Suppressor macrophage treated with lipopolysaccharide for 1 hour (primary cell): Measurements from ENCODE around the gene SH3PXD2B.
"Not testable (repeated sequence)": the region's sequence is repeated elsewhere in the genome, so short reads cannot be mapped to it uniquely, and the experiment has no call there.

Experiments used
- DNase-seq, 3 donors: peaks; one replicate each; pipeline ENCODE4 v3.0.0-alpha.2; 2020 to 2022

Gene SH3PXD2B

DNA sequence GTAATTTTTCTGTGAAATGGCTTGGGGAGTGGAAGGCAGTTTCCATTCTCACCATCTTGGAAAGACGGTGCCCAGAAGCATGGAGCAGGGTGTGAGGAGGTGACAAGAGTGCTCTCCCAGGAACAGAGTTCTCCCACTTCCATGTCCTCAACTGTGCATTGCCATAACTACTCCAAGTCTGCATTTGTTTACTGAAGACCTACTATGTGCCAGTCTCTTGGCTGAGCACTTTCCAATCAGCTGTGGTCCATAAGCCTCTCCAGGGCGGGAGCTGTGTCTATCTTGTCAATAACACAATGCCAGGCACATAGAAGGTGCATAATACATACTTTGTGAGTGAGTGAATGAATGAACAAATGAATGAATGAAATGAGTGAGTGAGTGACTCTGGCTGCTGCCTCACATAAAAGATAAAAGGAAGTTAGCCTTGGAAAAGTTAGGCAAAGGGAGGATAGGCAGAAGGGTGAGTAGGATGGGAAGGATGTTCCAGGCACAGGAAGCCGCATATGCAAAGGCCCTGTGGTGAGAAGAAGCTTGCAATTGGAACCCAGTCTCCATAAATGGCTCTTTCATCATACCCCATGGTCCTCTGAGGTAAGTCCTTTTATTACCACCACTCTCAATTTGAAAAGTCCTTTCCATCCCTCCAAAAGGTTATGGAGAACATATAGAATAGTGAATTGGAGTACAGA lies 31.3 kb upstream of the SH3PXD2B start:
- DNase-seq, result no peak

DNA sequence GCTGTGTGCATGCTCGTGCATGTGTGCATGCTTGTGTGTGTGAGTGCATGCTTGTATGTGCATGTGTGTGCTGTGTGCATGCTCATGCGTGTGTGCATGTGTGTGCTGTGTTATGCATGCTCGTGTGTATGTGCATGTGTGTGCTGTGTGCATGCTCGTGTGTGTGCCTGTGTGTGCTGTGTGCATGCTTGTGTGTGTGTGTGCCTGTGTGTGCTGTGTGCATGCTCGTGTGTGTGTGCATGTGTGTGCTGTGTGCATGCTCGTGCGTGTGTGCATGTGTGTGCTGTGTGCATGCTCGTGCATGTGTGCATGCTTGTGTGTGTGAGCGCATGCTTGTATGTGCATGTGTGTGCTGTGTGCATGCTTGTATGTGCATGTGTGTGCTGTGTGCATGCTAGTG lies 30.3 kb upstream of the SH3PXD2B start:
- no peak for DNase-seq

- no peak for DNase-seq
Observed at GRCh38 chr5:172482156-172483020, 28.1 kb upstream of the SH3PXD2B start.

DNA sequence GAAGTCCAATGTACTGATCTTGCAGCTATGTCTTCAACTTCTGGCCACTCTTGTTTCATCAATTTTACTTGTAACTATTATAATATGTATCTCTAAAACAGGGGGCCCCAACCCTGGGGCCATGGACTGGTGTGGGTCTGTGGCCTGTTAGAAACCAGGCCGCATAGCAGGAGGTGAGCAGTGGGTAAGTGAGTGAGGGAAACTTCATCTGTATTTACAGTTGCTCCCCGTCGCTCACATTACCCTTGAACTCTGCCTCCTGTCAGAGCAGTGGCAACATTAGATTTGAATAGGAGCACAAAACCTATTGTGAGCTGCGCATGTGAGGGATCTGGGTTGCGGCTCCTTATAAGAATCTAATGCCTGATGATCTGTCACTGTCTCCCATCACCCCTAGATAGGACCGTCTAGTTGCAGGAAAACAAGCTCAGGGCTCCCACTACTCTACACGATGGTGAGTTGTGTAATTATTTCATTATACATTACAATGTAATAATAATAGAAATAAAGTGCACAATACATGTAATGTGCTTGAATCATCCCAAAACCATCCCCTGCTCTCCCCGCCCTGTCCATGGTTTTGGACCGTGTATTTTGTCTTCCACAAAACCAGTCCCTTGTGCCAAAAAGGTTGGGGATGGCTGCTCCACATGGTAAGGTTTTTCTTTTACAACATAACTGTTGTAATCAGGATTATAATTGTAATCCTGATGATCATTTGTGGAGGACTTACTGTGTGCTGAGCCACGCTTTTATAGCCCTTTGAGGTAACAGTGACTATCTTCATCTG lies 26.9 kb upstream of the SH3PXD2B start:
- DNase-seq, result no peak

DNA sequence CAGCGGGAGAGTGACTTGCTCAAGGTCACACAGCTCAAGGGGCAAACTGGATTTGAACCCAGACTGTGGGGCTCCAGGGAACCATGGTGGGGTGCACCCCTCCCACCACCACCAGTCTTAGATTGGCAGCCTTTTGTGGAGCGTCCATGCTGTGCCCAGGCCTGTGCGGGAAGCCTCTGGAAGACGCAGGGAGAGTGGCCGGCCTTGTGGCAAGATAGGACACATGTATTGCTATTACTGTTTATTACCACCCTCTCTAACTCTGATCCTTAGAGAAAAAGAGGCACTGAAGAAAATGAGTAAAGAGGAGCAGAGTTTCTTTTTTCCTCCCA lies 25.4 kb upstream of the SH3PXD2B start:
- no peak for DNase-seq

- peak; percentile 94 to 96 (median 95) for DNase-seq
Observed at GRCh38 chr5:172479034-172479783, 24.9 kb upstream of the SH3PXD2B start.

- DNase-seq, result not testable (repeated sequence)
Observed at GRCh38 chr5:172478695-172479033, 24.3 kb upstream of the SH3PXD2B start.

DNA sequence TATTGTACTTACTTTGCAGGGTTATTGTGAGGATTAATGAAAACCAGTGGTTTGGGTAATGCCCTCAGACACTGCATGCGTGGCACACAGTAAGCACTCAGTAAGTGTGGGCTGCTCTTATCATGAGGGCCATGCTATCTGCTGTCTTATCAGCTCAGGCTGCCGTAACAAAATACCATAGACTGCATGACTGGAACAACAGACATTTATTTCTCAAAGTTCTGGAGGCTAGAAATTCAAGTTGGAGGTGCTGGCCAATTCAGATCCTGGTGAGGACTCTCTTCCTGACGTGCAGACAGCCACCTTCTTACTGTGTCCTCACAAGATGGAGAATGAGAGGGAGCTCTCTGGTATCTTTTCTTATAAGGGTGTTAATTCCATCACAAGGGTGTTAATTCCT lies 23.9 kb upstream of the SH3PXD2B start:
- DNase-seq, result no peak

GRCh38 chr5:172477466-172477865 lies 23.1 kb upstream of the SH3PXD2B start:
- no peak for DNase-seq

DNA sequence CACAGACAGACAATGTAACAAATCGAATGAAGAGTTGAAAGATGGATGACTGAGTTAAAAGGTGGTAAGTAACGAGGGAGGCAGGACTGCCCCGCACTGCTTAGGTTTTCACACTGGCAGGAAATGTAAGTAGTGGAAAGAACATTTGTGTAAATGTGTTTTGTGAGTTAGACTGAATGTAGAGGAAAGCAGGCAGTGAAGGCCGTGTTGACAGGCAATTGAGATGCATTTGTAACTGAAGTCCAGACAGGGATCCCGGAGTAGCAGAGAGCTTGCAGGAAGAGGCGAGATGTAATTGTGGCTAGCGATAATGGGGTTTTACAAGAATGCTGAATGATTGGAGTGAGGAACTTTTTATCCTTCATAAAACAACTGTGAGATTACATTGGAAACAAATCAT lies 20.0 kb upstream of the SH3PXD2B start:
- DNase-seq, result no peak

GRCh38 chr5:172473427-172473826 lies 19.1 kb upstream of the SH3PXD2B start:
- no peak for DNase-seq

DNA sequence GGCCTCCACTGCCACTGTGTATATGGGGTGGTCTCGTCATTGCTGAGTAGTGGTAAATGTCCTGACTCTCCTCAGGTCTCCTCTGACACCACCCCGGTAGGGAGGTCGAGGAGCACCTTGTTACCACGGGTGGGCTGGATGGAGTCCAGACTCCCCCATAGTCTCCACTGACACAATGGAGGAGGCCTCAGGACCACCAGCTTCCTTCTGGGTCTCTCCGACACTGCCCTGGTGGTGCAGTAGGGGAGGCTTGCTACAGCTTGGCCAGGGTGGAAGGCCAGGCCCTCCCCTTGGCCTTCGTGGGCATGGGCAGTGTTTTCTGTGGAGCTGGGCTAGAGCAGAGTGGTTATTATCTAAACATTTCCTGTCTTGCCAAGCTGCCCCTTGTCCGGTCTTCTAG lies 15.4 kb upstream of the SH3PXD2B start:
- DNase-seq, result no peak

DNA sequence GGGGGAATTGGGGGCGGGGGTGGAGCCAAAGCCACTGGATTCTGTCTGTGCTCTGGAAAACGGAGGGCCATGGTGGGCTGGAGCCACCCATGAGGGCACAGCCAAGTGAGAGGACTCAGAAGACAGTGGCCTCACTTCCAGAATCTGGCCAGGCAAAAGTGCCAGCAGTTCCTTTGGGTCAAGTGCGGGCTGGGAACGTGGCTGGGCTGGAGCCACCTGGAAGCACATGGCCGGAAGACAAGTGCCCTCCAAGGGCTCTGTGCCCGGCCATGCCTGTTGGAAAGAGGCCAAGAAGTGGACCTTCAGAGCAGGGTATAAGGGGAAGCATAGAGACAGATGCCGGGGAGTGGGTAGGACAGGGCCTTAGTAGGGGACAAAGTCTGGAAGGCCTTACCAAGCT lies 11.7 kb upstream of the SH3PXD2B start:
- no peak for DNase-seq

DNA sequence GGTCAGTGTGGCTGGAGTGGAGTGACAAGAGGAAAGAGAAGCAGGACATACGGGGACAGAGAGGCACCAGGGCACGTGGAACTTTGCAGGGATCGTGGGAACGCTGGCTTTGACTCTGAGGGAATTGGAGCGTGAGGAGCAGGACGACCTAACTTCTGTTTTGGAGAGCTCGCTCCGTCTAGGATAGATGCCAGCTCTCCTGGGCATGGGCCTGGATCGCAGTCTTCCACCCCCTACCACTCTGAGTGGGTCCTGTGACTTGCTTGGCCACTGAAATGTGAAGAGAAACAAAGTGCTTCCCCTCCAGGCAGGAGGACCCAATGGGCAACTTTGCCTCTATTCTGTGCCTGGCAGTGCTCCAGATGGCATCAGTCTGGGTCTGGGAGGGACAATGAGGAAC lies 8.7 kb upstream of the SH3PXD2B start:
- no peak for DNase-seq

DNA sequence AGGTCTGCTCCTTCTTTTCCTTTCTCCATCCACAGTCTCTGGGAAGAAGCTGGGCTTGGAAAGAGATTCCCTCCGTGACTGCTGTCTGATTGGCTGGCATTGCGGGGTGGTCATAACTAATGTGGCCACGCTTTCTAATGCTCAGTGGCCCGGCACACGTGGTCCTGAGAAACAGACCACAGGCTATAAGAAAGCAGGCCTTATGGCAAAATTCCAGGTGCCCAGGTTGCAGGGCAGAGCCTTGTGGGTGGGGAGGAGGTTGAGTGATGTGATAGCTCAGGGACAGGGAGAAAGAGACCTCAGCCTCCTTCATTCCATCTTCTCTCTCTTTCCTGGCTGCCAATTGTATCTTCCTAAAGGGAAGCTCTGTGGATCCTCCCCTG lies 5.4 kb upstream of the SH3PXD2B start:
- no peak for DNase-seq

DNA sequence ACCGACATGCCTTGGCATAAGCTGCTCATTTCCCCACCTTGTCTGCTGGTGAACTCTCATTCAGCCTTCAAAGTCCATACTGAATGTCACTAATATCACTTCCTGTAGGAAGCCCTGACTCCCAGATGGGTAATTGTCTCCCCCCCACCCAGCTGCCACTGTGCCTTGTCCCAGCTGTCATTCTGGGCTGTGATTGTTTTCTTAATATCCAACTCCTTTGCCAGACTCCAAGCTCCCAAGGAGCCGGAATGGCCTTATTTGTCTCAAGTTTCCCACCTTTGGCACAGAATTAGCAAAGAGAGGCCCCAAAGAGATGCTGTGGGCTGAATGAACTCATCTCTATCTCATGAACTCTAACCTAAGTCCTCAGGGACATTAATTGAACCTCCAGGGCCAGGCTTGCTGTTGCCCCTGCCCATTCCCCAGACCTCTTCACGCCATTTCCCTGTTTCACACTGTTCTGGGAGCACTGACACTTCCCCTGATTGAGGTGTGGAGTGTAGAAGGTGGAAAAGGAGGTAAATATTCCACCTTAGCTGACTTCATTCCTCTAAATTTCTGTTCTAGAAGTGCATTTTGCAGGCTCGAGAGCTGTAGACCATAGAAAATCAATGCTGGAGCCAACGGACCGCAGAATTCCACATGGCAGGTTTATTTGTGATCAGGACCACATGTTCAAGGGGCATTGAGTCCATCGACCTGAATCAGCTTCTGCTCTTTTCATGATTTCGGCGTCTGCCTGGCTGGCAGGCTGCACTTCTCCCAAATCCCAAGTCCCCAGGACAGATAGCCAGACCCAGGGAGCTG lies 4.9 kb upstream of the SH3PXD2B start:
- no peak for DNase-seq

- peak in 1 of 3 donors; percentile 37 for DNase-seq
Observed at GRCh38 chr5:172456076-172456722, 1.9 kb upstream of the SH3PXD2B start.

DNA sequence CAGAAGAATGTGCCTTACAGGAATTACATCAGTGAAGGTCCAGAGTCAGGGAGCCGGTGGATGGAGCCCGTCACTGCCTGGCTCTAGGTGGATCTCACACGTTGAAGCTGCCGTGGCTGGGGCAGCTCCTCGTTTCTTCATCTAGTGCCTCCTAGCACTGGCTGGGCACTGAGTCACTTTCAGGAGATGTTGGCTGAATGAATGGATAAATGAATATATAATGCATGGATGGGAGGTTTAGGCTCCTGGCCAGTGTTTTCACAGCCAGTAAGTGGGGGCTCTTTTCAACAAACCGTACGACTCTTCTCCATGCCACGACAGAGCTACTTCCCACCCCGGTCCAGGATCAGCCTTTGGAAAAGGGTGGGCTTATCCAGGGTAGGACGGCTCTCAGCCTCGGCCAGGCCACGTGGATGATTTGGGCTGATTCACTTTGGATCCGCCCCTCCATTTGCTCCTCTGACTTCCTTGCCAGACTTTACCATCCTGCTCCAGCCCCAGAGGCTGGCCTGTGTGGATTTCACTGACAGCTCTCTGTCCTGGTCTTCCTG lies 1.3 kb upstream of the SH3PXD2B start:
- DNase-seq, result no peak

GRCh38 chr5:172455087-172455381 lies 709 bp upstream of the SH3PXD2B start:
- DNase-seq, result no peak

DNA sequence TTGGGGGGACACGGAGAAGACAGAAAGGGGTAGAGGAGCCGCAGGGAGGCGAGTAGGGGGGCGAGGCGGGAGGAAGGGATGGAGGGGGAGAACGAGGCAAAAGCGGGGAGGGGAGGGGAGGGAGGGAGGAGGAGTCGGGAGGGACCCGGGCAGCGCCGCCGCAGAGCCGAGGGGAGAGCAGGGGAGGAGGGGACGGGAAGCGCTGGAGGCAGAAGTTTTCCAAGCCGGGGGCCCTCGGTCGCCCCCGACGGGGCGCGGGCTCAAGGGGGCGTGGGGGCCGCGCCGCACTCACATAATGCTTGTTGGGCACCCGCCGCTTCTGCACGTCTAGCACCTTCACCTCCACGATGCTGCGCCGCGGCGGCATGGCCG lies 353 bp downstream of the SH3PXD2B start:
- DNase-seq, result peak in 1 of 3 donors; percentile 44

- DNase-seq, result no peak
Observed at GRCh38 chr5:172453206-172453985, 929 bp downstream of the SH3PXD2B start.
